Measurements from ENCODE around the gene TMEM69.

DNA sequence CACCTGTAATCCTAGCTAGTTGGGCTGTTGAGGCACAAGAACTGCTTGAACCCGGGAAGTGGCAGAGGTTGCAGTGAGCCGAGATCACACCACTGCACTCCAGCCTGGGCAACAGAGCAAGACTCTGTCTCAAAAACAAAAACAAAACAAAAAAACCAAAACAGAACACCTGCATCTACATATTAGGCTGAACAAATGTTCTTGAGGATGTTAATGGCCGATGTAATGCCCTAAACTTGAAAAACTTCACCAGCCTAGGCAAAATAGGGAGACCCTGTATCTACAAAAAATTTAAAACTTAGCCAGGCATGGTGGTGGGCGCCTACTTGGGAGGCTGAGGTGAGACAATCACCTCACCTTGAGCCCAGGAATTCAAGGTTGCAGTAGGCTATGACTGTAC, 19.5 kb upstream of the TMEM69 start:
- TF ChIP-seq, protein P1, sequence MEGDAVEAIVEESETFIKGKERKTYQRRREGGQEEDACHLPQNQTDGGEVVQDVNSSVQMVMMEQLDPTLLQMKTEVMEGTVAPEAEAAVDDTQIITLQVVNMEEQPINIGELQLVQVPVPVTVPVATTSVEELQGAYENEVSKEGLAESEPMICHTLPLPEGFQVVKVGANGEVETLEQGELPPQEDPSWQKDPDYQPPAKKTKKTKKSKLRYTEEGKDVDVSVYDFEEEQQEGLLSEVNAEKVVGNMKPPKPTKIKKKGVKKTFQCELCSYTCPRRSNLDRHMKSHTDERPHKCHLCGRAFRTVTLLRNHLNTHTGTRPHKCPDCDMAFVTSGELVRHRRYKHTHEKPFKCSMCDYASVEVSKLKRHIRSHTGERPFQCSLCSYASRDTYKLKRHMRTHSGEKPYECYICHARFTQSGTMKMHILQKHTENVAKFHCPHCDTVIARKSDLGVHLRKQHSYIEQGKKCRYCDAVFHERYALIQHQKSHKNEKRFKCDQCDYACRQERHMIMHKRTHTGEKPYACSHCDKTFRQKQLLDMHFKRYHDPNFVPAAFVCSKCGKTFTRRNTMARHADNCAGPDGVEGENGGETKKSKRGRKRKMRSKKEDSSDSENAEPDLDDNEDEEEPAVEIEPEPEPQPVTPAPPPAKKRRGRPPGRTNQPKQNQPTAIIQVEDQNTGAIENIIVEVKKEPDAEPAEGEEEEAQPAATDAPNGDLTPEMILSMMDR (conservative IDR thresholded peaks at IDR 0.05; ENCODE audit: low read depth, low read length) = no peak
- no peak for TF ChIP-seq EZH2 (IDR thresholded peaks at IDR 0.05; ENCODE audit: borderline replicate concordance, low read depth, low read length, poor library complexity, severe bottlenecking)

Data from A673 (cell line).